Keratinocyte (primary cell): ENCODE measurements around the gene GPRC5C.
A peak's percentile ranks its signal among the peaks of the same experiment; 100 is the strongest.

Source experiments
- EZH2 ChIP-seq: IDR thresholded peaks from one replicate; pipeline ENCODE4 v1.6.1; 2012; ENCODE audit warnings: inconsistent platforms, mild to moderate bottlenecking, low read length, moderate library complexity
- TF ChIP-seq, protein P1 (sequence below), 3 experiments: IDR thresholded peaks in 1 of 3; conservative IDR thresholded peaks in 1 of 3; optimal IDR thresholded peaks in 1 of 3; 2 replicates in 2 of 3; 3 replicates in 1 of 3; pipeline versions ENCODE3 to v1.5.1; 2011; ENCODE audit warnings: low read length in 3 of 3, mild to moderate bottlenecking in 3 of 3, moderate library complexity in 2 of 3, control low read depth in 1 of 3, inconsistent platforms in 1 of 3; ENCODE audit not compliant: insufficient read depth in 2 of 3; ENCODE audit errors: extremely low read depth in 1 of 3

DNA sequence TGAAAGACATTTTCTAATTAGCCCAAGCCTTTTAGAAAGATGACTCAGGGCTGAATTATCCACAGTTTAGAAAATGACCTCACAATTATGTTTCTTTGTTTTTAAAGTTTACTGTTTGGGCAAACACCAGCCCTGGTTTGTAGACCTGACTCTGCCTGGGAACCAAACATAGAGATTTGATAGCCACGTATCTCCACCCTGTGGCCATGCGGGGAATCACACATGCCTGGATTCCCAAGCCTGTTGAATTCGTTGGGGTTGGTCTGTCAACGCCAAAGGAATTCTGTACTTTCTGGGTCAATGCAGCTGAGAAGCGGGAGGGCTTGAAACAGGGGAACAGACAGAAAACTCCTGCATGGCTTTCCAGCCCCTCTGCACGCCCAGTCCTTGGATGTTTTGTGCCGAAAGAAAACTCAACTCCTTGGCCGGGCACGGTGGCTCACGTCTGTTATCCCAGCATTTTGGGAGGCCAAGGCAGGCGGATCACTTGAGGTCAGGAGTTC, 61.5 kb downstream of the GPRC5C start:
- no peak for TF ChIP-seq EZH2
- TF ChIP-seq, protein P1, sequence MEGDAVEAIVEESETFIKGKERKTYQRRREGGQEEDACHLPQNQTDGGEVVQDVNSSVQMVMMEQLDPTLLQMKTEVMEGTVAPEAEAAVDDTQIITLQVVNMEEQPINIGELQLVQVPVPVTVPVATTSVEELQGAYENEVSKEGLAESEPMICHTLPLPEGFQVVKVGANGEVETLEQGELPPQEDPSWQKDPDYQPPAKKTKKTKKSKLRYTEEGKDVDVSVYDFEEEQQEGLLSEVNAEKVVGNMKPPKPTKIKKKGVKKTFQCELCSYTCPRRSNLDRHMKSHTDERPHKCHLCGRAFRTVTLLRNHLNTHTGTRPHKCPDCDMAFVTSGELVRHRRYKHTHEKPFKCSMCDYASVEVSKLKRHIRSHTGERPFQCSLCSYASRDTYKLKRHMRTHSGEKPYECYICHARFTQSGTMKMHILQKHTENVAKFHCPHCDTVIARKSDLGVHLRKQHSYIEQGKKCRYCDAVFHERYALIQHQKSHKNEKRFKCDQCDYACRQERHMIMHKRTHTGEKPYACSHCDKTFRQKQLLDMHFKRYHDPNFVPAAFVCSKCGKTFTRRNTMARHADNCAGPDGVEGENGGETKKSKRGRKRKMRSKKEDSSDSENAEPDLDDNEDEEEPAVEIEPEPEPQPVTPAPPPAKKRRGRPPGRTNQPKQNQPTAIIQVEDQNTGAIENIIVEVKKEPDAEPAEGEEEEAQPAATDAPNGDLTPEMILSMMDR (optimal IDR thresholded peaks at IDR 0.05 in 1 of 3, IDR thresholded peaks at IDR 0.05 in 1 of 3, conservative IDR thresholded peaks at IDR 0.05 in 1 of 3; ENCODE audit: extremely low read depth in 1 of 3, insufficient read depth in 2 of 3, low read length in 3 of 3) = peak; percentile 85 to 97 (median 94)
